Thymus (tissue), 11 donors: ENCODE data around the gene MRTO4. TPM values are rescaled to one million over a fixed set of nuclear protein-coding genes. Genes with fewer than 3 reads are reported as not detected.
"Not testable (repeated sequence)": the region's sequence is repeated elsewhere in the genome, so short reads cannot be mapped to it uniquely, and the experiment has no call there.

Experiments used
- DNase-seq, 9 donors: peaks; one replicate each; pipeline ENCODE4 v3.0.0-alpha.2; 2013; ENCODE audit warnings: low spot score in 9 of 9, low read depth in 6 of 9, missing footprints in 1 of 9
- H3K27ac ChIP-seq, 2 donors: one replicate each; pipeline ENCODE4 v1.5.1; 2013; ENCODE audit warnings: control low read depth in 1 of 2, low read depth in 1 of 2, low read length in 1 of 2, mild to moderate bottlenecking in 1 of 2, moderate library complexity in 1 of 2
- H3K27me3 ChIP-seq, 2 donors: one replicate each; pipeline ENCODE4 v1.5.1; 2013; ENCODE audit warnings: low read length in 1 of 2; ENCODE audit not compliant: control insufficient read depth in 2 of 2, insufficient read depth in 1 of 2
- H3K36me3 ChIP-seq, 2 donors: one replicate each; pipeline ENCODE4 v1.5.1; 2013; ENCODE audit warnings: low read length in 1 of 2, mild to moderate bottlenecking in 1 of 2, moderate library complexity in 1 of 2; ENCODE audit not compliant: control insufficient read depth in 2 of 2, insufficient read depth in 2 of 2
- H3K4me1 ChIP-seq, 2 donors: one replicate each; pipeline ENCODE4 v1.5.1; 2013; ENCODE audit warnings: low read length in 2 of 2; ENCODE audit not compliant: control insufficient read depth in 2 of 2, insufficient read depth in 2 of 2
- H3K4me3 ChIP-seq, 2 donors: one replicate each; pipeline ENCODE4 v1.5.1; 2013; ENCODE audit warnings: low read length in 2 of 2, control low read depth in 1 of 2, mild to moderate bottlenecking in 1 of 2
- H3K9me3 ChIP-seq, 2 donors: one replicate each; pipeline ENCODE4 v1.5.1; 2013; ENCODE audit warnings: low read length in 1 of 2, mild to moderate bottlenecking in 1 of 2; ENCODE audit not compliant: control insufficient read depth in 2 of 2, insufficient read depth in 1 of 2
- WGBS: extraction: QIAGEN DNeasy Blood & Tissue Kit; methylation state at CpG from one replicate; pipeline ENCODE4 v1.1.7; 2013; 5-methylcytosine and 5-hydroxymethylcytosine counted together
- polyA plus RNA-seq: library from polyadenylated mRNA; stranded (reverse); fragments of 200-250 nt; gene quantifications from one replicate; pipeline ENCODE4 v1.2.3, GENCODE V29; 2013
- total RNA-seq: library from RNA; stranded (reverse); fragments of 120-200 nt; gene quantifications from one replicate; pipeline ENCODE4 v1.2.4, GENCODE V29; 2013
- donor health status: healthy.

MRTO4 gene
- total and polyA plus RNA-seq, 2 donors = 28.4 to 35.5 TPM

- peaks cover 0 to 3% of the 10 kb centered on the region in 2 donors for H3K4me1 ChIP-seq
- H3K4me3 ChIP-seq = no peak overlapping the region
- peaks cover 42 to 48% of the 10 kb centered on the region in 2 donors for H3K36me3 ChIP-seq
- no peaks in the 10 kb centered on the region for H3K9me3 ChIP-seq
- no peaks in the 10 kb centered on the region for H3K27me3 ChIP-seq
- no peak for DNase-seq
- no peak overlapping the region for H3K27ac ChIP-seq
- 98% methylated on average over 10 of the region's 10 CpGs for WGBS
These were observed 6.7 kb downstream of the MRTO4 start for GRCh38 chr1:19258353-19258752.

DNA sequence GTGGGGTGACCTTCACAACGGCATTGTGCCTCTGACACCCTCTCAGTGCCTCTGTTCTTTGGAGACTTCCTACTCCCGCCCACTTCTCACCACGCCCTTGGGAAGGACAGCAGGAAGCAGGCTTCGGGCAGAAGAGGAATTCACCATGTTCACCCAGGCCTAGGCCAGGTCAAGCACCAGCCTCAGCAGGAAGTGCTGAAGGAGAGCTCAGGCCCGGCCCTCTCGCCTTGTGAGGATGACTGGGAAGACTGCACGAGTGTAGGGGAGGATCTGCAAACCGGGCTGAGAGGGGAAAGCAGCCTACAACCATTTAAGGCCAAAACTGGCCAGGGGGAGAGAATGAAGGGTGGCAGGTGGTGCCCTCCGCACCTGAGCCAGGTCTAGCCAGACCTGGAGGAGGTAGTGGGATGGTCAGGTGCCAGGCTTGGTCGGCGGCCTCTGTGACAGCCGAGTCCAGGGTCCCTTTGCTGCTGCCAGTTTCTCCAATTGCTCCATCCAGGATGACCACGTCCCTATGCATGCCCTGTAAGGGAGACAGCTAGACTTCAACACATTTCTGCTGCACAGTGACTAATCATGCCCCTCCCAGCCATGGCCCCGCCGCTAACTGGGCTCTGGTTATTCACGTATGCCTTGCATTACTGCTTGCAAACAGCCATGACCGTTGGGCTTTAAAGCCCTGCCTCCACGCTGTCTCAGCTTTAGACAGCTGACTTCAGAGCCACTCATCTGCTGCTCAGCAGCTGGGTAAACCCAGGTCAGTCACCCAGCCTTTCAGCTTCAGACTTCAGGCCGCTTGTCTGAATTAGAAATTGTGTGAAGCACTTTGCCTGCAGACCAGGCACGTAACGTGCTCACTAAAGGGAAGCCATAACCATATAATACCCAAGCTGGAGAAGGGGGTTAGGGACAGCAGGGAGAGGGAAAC is 8.9 kb downstream of the MRTO4 start:
- Histone ChIP-seq H3K27ac (peak overlapping the region in 1 of 2 donors; percentile 33), H3K36me3 (peaks cover 37 to 48% of the 10 kb centered on the region in 2 donors), H3K4me1 (no peaks in the 10 kb centered on the region), H3K27me3 (no peaks in the 10 kb centered on the region), H3K9me3 (no peaks in the 10 kb centered on the region), H3K4me3 (no peak overlapping the region)
- WGBS = 93% methylated on average over 21 of the region's 21 CpGs
- peak in 1 of 9 donors; percentile 3 for DNase-seq

GRCh38 chr1:19262047-19262446 is 10.4 kb downstream of the MRTO4 start:
- 94% methylated on average over 5 of the region's 5 CpGs for WGBS
- no peaks in the 10 kb centered on the region for H3K9me3 ChIP-seq
- peaks cover 23 to 35% of the 10 kb centered on the region in 2 donors for H3K36me3 ChIP-seq
- no peak for DNase-seq
- no peaks in the 10 kb centered on the region for H3K4me1 ChIP-seq
- H3K4me3 ChIP-seq = no peak overlapping the region
- no peak overlapping the region for H3K27ac ChIP-seq
- H3K27me3 ChIP-seq = no peaks in the 10 kb centered on the region

DNA sequence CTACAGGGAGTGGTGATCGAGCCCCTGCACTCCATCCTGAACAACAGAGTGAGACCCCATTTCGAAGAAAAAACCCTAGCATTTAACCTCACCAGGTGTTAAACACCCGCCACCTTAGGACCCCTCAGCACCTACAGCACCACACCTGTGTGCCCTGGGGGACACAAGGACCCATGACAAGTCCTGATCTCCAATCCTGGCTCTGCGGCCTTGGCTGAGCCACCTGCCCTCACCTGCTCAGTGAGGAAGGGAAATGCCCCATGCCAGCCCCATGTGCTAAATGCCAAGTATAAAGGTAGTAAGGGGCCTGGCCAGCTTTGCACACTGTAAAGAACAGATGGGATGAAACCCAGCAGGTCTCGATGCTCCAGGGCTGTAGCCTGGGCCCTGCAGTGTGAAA is 11.1 kb downstream of the MRTO4 start:
- no peak overlapping the region for H3K4me3 ChIP-seq
- no peak overlapping the region for H3K27ac ChIP-seq
- WGBS = 94% methylated on average over 5 of the region's 5 CpGs
- H3K9me3 ChIP-seq = no peaks in the 10 kb centered on the region
- peaks cover 16 to 28% of the 10 kb centered on the region in 2 donors for H3K36me3 ChIP-seq
- no peaks in the 10 kb centered on the region for H3K27me3 ChIP-seq
- no peaks in the 10 kb centered on the region for H3K4me1 ChIP-seq
- no peak for DNase-seq

GRCh38 chr1:19268445-19268844 is 16.8 kb downstream of the MRTO4 start:
- Histone ChIP-seq H3K9me3 (no peaks in the 10 kb centered on the region), H3K27ac (no peak overlapping the region), H3K36me3 (no peaks in the 10 kb centered on the region), H3K27me3 (peaks cover under 1 to 10% of the 10 kb centered on the region in 2 donors), H3K4me3 (no peak overlapping the region), H3K4me1 (no peaks in the 10 kb centered on the region)
- DNase-seq = no peak
- WGBS = 91% methylated on average over 11 of the region's 11 CpGs

DNA sequence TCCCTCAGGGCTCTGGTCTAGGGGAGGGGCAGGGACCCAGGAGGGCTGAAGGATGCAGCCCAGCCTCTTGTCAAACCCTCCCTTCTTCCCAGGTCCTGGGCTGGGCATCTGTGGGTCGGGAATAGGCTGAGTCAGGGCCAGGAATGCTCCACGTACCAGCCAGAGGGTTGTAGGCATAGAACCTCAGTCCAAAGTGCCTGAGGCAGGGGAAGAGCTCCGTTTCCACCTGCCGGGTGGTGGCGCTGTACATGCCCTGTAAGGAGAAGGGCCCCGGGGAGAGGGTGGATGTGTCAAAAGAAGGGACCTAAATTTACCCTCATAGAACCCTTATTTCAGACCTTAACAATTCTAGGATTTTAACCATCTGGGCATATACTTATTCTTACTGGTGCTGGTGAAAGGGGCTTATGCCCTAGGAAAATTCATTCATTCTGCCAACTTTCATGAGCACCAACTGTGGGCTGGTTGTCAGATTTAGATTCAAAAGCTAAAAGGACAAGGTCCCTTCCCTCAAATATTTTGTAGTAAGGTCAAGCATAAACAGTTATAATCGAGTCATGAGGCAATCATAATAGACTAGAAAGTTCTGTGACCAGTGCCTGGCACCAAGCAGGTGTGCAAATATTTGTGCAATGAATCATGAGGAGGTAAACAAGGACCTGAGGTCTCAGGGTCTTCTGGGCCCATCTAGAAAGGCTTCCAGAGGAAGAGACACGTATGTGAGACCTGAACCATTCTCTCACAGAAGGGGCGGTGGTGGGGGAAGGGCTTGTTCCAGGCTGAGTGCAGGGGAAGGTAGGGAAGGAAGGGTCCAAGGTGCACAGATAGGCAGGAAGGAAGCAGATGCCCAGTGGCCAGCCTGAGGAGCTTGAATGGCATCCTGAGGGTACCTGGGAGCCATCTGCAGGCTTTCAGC is 18.1 kb downstream of the MRTO4 start:
- H3K4me3 ChIP-seq, H3K9me3 ChIP-seq, H3K4me1 ChIP-seq, H3K27ac ChIP-seq, H3K36me3 ChIP-seq, DNase-seq: not testable (repeated sequence)
- 93% methylated on average over 9 of the region's 9 CpGs for WGBS
- H3K27me3 ChIP-seq = peaks cover 2 to 22% of the 10 kb centered on the region in 2 donors

DNA sequence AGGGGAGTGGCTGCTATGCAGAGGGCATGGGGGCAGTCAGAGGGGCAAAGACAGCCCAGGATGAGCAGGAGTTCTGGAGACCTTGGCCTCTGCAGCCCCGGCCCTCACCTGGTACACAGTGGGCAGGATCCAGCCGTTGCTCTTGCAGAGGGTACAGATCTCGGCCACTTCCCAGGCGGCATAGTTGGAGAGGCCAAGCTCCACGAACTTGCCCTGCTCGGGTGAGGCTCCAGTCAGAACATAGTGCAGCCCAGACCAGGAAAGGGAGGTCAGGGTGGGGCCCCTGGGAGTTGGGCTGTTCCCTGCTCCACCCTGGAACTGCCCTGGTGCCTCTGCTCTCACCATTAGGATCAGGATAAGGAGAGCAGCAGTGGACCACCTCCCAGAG is 18.7 kb downstream of the MRTO4 start:
- not testable (repeated sequence) for H3K9me3 ChIP-seq, H3K27ac ChIP-seq, H3K4me3 ChIP-seq, H3K36me3 ChIP-seq, H3K4me1 ChIP-seq, DNase-seq
- peaks cover 2 to 28% of the 10 kb centered on the region in 2 donors for H3K27me3 ChIP-seq
- 96% methylated on average over 6 of the region's 6 CpGs for WGBS

DNA sequence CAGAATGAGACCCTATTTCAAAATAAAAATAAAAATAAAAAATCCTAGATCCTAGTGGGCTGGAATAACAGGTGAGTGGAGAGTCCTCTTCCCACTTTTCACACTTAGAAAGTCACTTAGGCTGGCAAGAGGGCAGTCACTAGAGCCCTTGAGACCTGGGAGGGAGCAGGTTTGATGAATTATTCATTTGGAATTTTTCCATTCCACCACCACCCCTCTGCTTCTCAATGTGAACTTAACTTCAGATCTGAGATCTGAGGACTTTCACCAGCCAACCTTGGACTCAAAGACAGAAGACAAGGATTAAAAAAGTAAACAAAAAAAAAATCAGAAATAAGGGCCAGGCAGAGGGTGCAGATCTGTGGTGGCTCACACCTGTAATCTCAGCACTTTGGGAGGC is 20.5 kb downstream of the MRTO4 start:
- Histone ChIP-seq H3K4me3 (no peak overlapping the region), H3K27ac (no peak overlapping the region), H3K4me1 (no peaks in the 10 kb centered on the region), H3K27me3 (peaks cover 2 to 29% of the 10 kb centered on the region in 2 donors), H3K36me3 (no peaks in the 10 kb centered on the region), H3K9me3 (peaks cover 1 to 10% of the 10 kb centered on the region in 2 donors)
- no peak for DNase-seq
